Measurements from ENCODE around the gene POC1A.

GRCh38 chr3:52076896-52077780, 77.1 kb downstream of the POC1A start:
- no peak for TF ChIP-seq CTCF (conservative IDR thresholded peaks at IDR 0.05)
- TF ChIP-seq EZH2 (IDR thresholded peaks at IDR 0.05; ENCODE audit: low read depth): no peak

Data from PC-9 (cell line).